ENCODE measurements around the gene IFTAP. TPM values are rescaled to one million over a fixed set of nuclear protein-coding genes. Genes with fewer than 3 reads are reported as not detected.
"Not testable (repeated sequence)": the region's sequence is repeated elsewhere in the genome, so short reads cannot be mapped to it uniquely, and the experiment has no call there.

The IFTAP gene
- total RNA-seq, result 16.3 and 16.8 TPM in 2 replicates

GRCh38 chr11:36594316-36594989 is at the start of gene IFTAP:
TSS of gene IFTAP (plus strand) at chr11:36594502. CDS start at chr11:36610104, 15,602 bp downstream.
- DNase-seq (ENCODE audit: low read depth in 2 of 2), result peak; percentile 85 to 89

GRCh38 chr11:36550385-36551115 is 43.8 kb upstream of the IFTAP start:
- DNase-seq (ENCODE audit: low read depth in 2 of 2), result no peak

- DNase-seq (ENCODE audit: low read depth in 2 of 2), result not testable (repeated sequence)
Observed at GRCh38 chr11:36557390-36557789, 36.9 kb upstream of the IFTAP start.

- no peak for DNase-seq (ENCODE audit: low read depth in 2 of 2)
Observed at GRCh38 chr11:36557991-36558390, 36.3 kb upstream of the IFTAP start.

GRCh38 chr11:36558571-36559413 is 35.5 kb upstream of the IFTAP start:
- no peak for DNase-seq (ENCODE audit: low read depth in 2 of 2)

- peak; percentile 40 to 58 for DNase-seq (ENCODE audit: low read depth in 2 of 2)
Observed at GRCh38 chr11:36564376-36565030, 29.8 kb upstream of the IFTAP start.

GRCh38 chr11:36565031-36565610 is 29.2 kb upstream of the IFTAP start:
- no peak for DNase-seq (ENCODE audit: low read depth in 2 of 2)

- no peak for DNase-seq (ENCODE audit: low read depth in 2 of 2)
Observed at GRCh38 chr11:36566407-36567053, 27.8 kb upstream of the IFTAP start.

- DNase-seq (ENCODE audit: low read depth in 2 of 2), result no peak
Observed at GRCh38 chr11:36567694-36568093, 26.6 kb upstream of the IFTAP start, which contains the start of gene RAG1. TSS of gene RAG1 (plus strand) at chr11:36568007. CDS start at chr11:36573305, 5,298 bp downstream.

GRCh38 chr11:36569095-36569494 is 25.2 kb upstream of the IFTAP start:
- no peak for DNase-seq (ENCODE audit: low read depth in 2 of 2)

- no peak for DNase-seq (ENCODE audit: low read depth in 2 of 2)
Observed at GRCh38 chr11:36574486-36574885, 19.8 kb upstream of the IFTAP start.

GRCh38 chr11:36577373-36577772 is 16.9 kb upstream of the IFTAP start:
- no peak for DNase-seq (ENCODE audit: low read depth in 2 of 2)

- no peak for DNase-seq (ENCODE audit: low read depth in 2 of 2)
Observed at GRCh38 chr11:36577859-36578258, 16.4 kb upstream of the IFTAP start.

- no peak for DNase-seq (ENCODE audit: low read depth in 2 of 2)
Observed at GRCh38 chr11:36578458-36578857, 15.8 kb upstream of the IFTAP start.

GRCh38 chr11:36581536-36581935 is 12.8 kb upstream of the IFTAP start:
- no peak for DNase-seq (ENCODE audit: low read depth in 2 of 2)

GRCh38 chr11:36583667-36584066 is 10.6 kb upstream of the IFTAP start:
- no peak for DNase-seq (ENCODE audit: low read depth in 2 of 2)

GRCh38 chr11:36586543-36586942 is 7.8 kb upstream of the IFTAP start:
- DNase-seq (ENCODE audit: low read depth in 2 of 2), result no peak

GRCh38 chr11:36588099-36588498 is 6.2 kb upstream of the IFTAP start:
- no peak for DNase-seq (ENCODE audit: low read depth in 2 of 2)

GRCh38 chr11:36590513-36590912 is 3.8 kb upstream of the IFTAP start:
- no peak for DNase-seq (ENCODE audit: low read depth in 2 of 2)

- no peak for DNase-seq (ENCODE audit: low read depth in 2 of 2)
Observed at GRCh38 chr11:36591433-36591832, 2.9 kb upstream of the IFTAP start.

GRCh38 chr11:36596880-36597279 is 2.6 kb downstream of the IFTAP start:
- no peak for DNase-seq (ENCODE audit: low read depth in 2 of 2)

All from dermis microvascular lymphatic vessel endothelial cell (primary cell).